GM19240 (cell line): ENCODE results near the gene HOXB5.

ENCODE experiments used
- DNase-seq: peaks from one replicate; pipeline ENCODE4 v3.0.0; 2011; ENCODE audit warnings: low spot score; ENCODE audit not compliant: insufficient read length

Gene HOXB5

GRCh38 chr17:48590607-48591161, 2.9 kb downstream of the HOXB5 start:
- no peak for DNase-seq

DNA sequence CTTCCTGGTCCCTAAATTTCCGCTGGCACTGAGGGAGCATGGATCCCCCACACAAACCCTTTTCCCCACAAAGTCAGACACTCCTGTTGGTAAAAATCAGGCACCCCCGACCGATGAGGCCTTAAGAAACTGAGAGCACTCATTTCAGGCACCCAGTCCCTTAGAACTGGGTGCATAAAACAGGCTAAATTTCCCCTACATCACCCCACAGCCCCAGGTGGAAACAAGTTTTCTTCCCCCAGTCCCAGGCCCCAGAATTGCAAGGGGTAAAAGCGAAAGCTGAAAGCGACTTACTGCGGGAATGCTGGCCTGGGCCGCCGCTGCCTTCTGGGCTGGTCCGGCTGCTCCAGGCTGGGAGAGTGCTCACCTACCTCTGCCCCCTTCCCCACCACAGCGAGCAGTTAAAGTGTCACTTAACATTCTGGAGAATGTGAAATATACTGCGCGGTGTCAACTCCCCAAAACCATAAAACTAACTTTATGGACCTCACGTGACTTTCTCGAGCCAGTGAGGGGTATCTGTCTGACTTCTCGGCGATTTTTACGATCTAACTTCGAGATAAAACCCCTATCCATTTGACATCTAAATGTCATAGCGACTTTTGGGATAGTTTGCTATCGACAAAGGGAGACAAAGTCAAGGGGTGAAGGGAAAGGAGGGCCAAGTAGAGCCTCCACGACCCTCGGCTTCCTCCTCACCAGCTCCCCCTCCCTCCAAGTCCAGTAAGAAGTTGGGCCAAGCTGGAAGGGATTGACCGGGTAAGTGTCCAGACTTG, 3.6 kb downstream of the HOXB5 start, which contains the start of gene HOXB3:
TSS of gene HOXB3 (minus strand) at position 411 of the 776 bp plus-strand sequence. CDS start 37,767 bp downstream, outside the sequence.
- DNase-seq, result no peak

- no peak for DNase-seq
Observed at GRCh38 chr17:48589060-48589830, 4.3 kb downstream of the HOXB5 start.

DNA sequence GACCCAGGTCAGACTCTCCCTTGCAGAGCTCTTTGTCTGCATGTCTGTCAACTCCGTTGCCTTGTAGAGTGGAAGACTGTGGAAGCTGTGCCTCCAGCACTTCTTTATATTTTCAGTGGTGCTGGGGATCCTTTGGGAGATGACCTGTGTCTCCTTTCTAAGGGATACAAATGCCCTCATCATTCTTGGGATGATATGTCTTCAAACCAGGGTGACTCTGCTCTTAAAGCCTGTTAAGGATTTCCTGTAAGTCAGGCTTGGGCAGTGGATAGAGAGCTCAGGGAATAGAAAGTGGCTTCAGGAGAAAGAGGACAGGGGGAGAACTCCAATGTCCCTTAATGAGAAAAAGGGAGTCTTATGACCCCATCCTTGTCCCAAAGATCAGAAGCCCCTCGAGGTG, 5.1 kb downstream of the HOXB5 start:
- DNase-seq, result no peak

GRCh38 chr17:48588074-48588415, 5.5 kb downstream of the HOXB5 start:
- DNase-seq, result no peak

DNA sequence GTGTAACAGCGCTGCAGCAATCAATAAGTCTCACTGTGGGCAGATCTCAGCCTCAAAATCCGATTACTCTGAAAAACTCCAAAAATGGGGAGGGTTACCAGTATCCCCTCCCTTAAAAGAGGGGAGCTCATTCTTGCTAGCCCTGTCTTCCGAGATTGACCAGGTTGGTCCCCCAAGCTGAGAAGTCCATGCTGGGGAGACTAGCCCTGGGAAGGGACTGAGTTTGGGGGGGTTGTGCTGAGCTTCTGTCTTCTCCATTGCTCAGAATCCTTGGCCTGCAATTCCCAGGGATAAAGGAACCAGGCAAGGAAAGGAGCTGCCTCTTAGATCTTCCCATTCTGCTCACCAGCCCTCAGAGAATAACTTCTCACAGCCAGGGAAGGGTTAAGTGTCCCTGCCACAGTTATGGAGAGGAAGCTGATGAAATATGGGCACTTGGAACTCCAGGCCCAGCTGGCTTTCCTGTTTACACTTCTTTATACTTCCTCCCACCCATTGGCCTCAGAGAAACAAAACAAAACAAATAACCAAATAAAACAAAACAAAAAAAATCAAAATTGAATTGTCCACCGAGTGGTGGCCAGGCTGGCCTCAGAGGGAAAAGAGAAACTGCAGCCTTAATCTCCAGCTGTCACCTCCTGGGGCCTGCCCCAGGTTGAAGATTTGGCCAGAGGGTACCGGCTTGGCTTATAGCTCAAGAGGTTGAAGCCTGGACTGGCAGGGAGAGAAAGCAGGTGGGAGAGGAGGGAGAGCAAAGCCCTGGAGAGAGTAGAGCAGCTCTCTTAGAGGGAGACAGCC, 6.1 kb downstream of the HOXB5 start:
- no peak for DNase-seq

GRCh38 chr17:48586355-48587258, 7.0 kb downstream of the HOXB5 start:
- DNase-seq, result no peak

GRCh38 chr17:48584223-48584741, 9.3 kb downstream of the HOXB5 start:
- no peak for DNase-seq

DNA sequence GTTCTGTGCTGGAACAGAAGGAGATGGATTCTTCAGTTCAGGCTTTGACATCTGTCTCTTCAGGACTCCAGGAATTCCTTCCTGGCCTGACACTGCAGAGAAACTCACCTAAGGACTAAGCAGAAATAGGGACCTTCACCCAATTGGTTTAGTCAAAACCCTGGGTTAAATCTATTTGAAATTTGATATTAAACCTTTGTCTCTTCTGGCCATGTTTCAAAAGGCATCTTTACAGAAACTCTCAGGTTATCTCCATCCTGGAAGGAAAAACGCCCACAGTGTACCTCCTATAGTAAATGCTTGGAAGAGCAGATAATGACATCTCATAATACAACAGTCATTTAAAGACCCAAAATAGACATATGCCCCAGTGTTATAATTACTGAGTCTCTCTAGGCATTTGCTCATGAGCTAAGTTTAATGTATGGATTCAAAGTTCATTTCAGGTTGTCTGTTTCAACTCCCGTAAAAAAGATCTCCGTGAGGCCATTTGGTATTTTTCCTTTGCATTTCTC, 9.8 kb downstream of the HOXB5 start:
- DNase-seq, result no peak

GRCh38 chr17:48582750-48583069, 10.9 kb downstream of the HOXB5 start:
- DNase-seq, result no peak

DNA sequence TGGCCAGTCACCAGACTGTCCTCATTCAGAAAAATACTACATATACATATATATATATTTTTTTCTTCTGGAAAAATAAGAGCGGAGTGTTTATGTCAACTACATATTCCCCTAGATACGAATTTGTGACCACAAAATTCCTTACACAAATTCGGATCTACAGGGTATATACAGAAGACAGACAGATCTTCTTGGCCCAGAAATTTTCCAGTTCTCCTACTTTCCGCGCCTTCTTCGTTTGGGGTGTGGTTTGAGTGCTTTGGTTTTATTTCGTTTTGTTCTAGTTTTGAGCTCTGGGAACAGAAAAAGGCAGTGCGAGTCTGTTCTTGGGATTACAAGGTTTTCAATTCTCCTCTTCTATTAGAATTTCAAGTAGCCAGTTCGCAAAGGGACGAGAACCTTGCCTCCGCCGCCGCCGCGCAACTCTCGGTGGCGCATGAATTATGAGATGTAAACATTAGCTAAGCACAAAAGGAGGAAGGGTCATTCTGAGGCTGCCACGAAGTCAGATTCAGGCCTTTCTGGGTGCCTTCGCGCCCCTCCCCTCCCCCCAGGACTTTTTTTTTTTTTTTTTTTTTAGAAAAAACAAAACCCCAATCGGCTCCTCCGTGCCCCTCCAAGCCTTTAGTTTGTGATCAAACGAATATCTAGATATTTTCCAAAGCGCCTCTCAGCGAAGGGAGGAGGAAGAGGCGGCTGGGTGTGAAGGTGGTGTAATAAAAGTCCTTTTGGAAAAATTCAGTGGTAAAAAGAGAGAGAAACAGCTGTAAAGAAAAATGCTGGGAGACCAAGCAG, 13.6 kb downstream of the HOXB5 start:
- no peak for DNase-seq

- DNase-seq, result no peak
Observed at GRCh38 chr17:48579471-48579759, 14.2 kb downstream of the HOXB5 start.

DNA sequence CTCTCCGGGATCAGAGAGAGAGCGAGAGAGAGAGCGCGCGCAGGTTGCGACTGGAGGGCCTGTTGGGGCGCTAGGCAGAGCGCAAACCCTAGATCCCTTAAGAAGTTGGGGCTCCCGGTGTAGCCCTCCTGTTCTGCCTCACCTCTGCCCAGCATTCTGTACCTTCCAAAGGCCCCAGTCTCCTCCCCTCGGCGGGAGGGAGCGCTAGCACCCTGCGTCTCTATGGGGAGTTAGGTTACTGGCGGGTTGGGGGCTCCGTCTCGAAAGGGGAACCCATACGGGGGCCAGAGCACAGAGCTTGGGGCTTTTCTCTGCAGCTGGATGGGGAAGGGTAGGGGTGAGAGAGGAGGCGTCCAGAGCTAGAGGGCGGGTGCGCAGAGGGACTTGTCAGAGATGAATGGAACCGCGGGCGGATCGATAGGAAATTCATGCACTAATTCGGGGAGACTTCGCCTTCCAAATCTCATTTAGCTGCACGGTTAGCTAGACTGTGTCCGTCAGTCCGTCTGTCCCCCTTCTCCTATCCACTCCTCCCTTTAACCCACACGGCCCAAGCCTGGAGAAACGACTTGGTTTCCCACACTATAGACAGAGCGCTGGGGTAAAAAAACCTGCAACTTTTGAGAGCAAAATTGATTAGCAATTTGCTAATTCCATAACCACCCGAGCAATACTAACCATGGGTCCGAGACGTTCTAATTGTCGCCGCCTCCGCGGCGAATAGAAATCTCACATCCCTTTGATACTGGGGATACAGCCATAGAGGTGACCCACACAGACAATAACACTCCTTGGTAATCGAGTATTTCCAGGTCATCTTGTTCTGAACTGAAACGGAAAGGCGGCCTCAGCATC, 14.7 kb downstream of the HOXB5 start:
- no peak for DNase-seq

DNA sequence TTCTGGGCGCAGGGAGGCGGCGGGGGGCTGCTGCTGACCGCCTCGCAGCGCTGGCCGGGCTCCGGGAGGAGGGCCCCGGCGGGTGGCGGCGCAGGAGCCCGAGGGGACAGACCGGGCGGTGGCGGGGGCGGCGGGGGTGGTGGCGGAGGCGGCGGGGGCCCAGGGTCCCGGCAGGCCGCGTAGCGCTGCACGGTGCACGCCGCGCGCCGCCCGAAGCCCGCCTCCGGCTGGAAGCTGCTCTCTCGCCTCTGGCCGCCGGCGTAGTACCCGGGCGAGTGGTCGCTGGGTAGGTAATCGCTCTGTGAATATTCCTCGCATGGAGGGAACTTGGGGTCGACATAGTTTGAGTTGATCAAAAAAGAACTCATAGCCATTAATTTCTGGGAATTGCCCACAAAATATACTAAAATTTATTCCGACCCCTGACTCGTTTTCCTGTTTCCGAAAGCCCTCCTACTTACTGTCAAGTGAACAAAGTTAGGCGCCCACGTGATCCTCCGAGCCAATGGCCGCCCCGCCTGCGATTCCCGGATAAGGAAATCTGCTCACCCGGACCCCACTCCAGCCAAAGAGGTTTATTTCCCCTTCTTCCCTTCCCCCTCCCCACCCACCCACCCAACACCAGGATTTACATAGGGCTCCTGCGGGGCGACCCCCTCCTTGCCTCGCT, 15.5 kb downstream of the HOXB5 start, which contains the start of gene HOXB4:
TSS of gene HOXB4 (minus strand) at position 405 of the 670 bp plus-strand sequence. CDS start at position 374, 31 bp downstream.
- peak; percentile 78 for DNase-seq

- no peak for DNase-seq
Observed at GRCh38 chr17:48577330-48577945, 16.1 kb downstream of the HOXB5 start.

DNA sequence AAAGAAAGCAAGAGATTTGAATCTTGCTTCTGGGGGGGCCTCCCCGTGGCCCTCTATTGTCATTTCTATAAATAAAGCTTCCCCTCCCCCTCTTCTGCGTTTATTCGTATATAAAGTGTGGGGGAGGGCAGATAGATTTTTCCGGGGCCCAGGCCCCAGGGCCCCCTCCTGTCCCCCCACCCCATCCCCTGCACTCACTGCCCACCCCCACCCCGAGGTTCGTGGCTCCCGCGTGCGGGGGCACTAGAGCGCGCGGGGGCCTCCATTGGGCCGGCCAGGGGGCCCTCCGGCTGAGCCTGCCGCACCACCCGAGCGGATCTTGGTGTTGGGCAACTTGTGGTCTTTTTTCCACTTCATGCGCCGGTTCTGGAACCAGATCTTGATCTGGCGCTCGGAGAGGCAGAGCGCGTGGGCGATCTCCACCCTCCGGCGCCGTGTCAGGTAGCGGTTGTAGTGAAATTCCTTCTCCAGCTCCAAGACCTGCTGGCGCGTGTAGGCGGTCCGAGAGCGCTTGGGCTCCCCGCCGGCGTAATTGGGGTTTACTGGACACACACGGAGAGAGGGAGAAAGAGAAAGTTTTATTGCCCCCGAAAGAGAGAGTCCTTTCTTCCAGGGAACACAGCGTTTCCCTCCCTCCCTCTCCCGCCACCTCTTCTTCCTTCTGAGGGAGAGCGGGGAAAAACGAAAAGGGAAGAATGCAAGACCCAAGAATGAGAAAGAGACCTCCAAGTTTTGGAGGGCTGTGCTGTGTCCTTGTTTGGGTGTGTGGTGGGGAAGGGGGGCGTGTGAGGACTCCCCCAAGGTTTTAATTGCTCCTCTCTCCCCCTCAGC, 16.9 kb downstream of the HOXB5 start:
- DNase-seq, result no peak
